IMR-90 (cell line): ENCODE results near the gene TRDN. TPM values are rescaled to one million over a fixed set of nuclear protein-coding genes. Genes with fewer than 3 reads are reported as not detected.

Experiments used
- ATAC-seq: fragments of 200-7000 bp; cut with Tn5 transposase; 2 replicates; pipeline ENCODE4 v1.9.1; 2020; ENCODE audit warnings: low read depth, mild to moderate bottlenecking, moderate library complexity
- BruUV-seq: library from RNA; stranded (reverse); fragments of 400-500 nt; replicated peaks from 2 replicates; lab custom pipeline; 2021; lab: Mats Ljungman, UMichigan
- CTCF ChIA-PET: fragments of 300-600 bp; formaldehyde crosslinking; extraction: SDS; loops from one replicate; lab custom pipeline; 2021; ENCODE audit warnings: antibody characterized with exemption; lab: Yijun Ruan, JAX
- POLR2A ChIA-PET: fragments of 300-600 bp; sonication (Branson Sonifier 250); formaldehyde crosslinking; loops from one replicate; lab custom pipeline; 2022; ENCODE audit warnings: antibody characterized with exemption; ENCODE audit not compliant: unreplicated experiment; lab: Charles Lee
- DNase-seq: peaks from one replicate; pipeline ENCODE4 v3.0.0; 2013
- H2AFZ ChIP-seq: replicated peaks from 2 replicates; pipeline ENCODE3; 2013; ENCODE audit warnings: low read length, mild to moderate bottlenecking; ENCODE audit not compliant: poor library complexity
- H2AK5ac ChIP-seq: 2 replicates; pipeline ENCODE4 v1.6.1; 2013; ENCODE audit warnings: low read depth, low read length, inconsistent platforms
- H2AK9ac ChIP-seq: replicated peaks from 2 replicates; pipeline ENCODE3; 2013; ENCODE audit warnings: mild to moderate bottlenecking, low read depth, low read length, moderate library complexity; ENCODE audit not compliant: poor library complexity
- H2BK120ac ChIP-seq: 2 replicates; pipeline ENCODE4 v1.6.1; 2013; ENCODE audit warnings: low read depth, low read length, inconsistent platforms
- H2BK15ac ChIP-seq: 3 replicates; pipeline ENCODE4 v1.6.1; 2013; ENCODE audit warnings: low read depth, low read length, inconsistent platforms
- H2BK20ac ChIP-seq: 2 replicates; pipeline ENCODE4 v1.6.1; 2013; ENCODE audit warnings: low read depth, mild to moderate bottlenecking, inconsistent platforms, low read length, moderate library complexity
- H2BK5ac ChIP-seq: 2 replicates; pipeline ENCODE4 v1.6.1; 2013; ENCODE audit warnings: mild to moderate bottlenecking, low read depth, low read length, inconsistent platforms; ENCODE audit not compliant: poor library complexity, severe bottlenecking
- H3K14ac ChIP-seq: replicated peaks from 2 replicates; pipeline ENCODE4 v1.6.1; 2013; ENCODE audit warnings: low read depth, low read length, inconsistent platforms
- H3K18ac ChIP-seq: 2 replicates; pipeline ENCODE4 v1.6.1; 2013; ENCODE audit warnings: low read depth, low read length, control low read depth
- H3K23ac ChIP-seq: 2 replicates; pipeline ENCODE4 v1.6.1; 2013; ENCODE audit warnings: low read depth, low read length, inconsistent platforms
- H3K27ac ChIP-seq: 2 replicates; pipeline ENCODE4 v1.5.1; 2013; ENCODE audit warnings: mild to moderate bottlenecking, control low read depth, low read length; ENCODE audit not compliant: insufficient read depth
- H3K27me3 ChIP-seq: 2 replicates; pipeline ENCODE4 v1.6.1; 2013; ENCODE audit warnings: low read length; ENCODE audit not compliant: control insufficient read depth, insufficient read depth
- H3K36me3 ChIP-seq: 2 replicates; pipeline ENCODE4 v1.6.1; 2013; ENCODE audit warnings: low read length, mixed read lengths; ENCODE audit not compliant: control insufficient read depth, insufficient read depth
- H3K4ac ChIP-seq: 2 replicates; pipeline ENCODE4 v1.6.1; 2013; ENCODE audit warnings: low read depth, low read length, inconsistent platforms
- H3K4me1 ChIP-seq: 2 replicates; pipeline ENCODE4 v1.6.1; 2013; ENCODE audit warnings: low read length, mixed read lengths; ENCODE audit not compliant: control insufficient read depth, insufficient read depth
- H3K4me2 ChIP-seq: 2 replicates; pipeline ENCODE4 v1.6.1; 2013; ENCODE audit warnings: low read depth, mild to moderate bottlenecking, control low read depth, low read length, moderate library complexity
- H3K4me3 ChIP-seq: 2 replicates; pipeline ENCODE4 v1.5.1; 2013; ENCODE audit warnings: low read depth, mild to moderate bottlenecking, control low read depth, low read length, moderate library complexity; ENCODE audit not compliant: insufficient read depth
- H3K56ac ChIP-seq: 2 replicates; pipeline ENCODE4 v1.6.1; 2013; ENCODE audit warnings: low read length, inconsistent platforms; ENCODE audit not compliant: insufficient read depth; ENCODE audit errors: extremely low read depth
- H3K79me1 ChIP-seq, 2 experiments: 2 replicates each; pipeline ENCODE4 v1.6.1; 2013; ENCODE audit warnings: low read length in 2 of 2, inconsistent platforms in 1 of 2, low read depth in 1 of 2
- H3K9ac ChIP-seq: 2 replicates; pipeline ENCODE4 v1.6.1; 2013; ENCODE audit warnings: low read depth, low read length, control low read depth
- H3K9me1 ChIP-seq: 2 replicates; pipeline ENCODE4 v1.6.1; 2013; ENCODE audit warnings: low read length, inconsistent platforms; ENCODE audit not compliant: insufficient read depth
- H3K9me3 ChIP-seq: 2 replicates; pipeline ENCODE4 v1.6.1; 2013; ENCODE audit warnings: low read length; ENCODE audit not compliant: control insufficient read depth, insufficient read depth
- H4K20me1 ChIP-seq: 2 replicates; pipeline ENCODE4 v1.6.1; 2013; ENCODE audit warnings: low read length, inconsistent platforms; ENCODE audit not compliant: insufficient read depth
- H4K5ac ChIP-seq: 2 replicates; pipeline ENCODE4 v1.6.1; 2013; ENCODE audit warnings: mild to moderate bottlenecking, low read depth, low read length, control low read depth
- H4K8ac ChIP-seq, 2 experiments: 2 replicates each; pipeline ENCODE4 v1.6.1; 2013; ENCODE audit warnings: low read depth in 2 of 2, low read length in 2 of 2, control low read depth in 1 of 2, inconsistent platforms in 1 of 2
- H4K91ac ChIP-seq: 2 replicates; pipeline ENCODE4 v1.6.1; 2013; ENCODE audit warnings: low read depth, low read length, inconsistent platforms; ENCODE audit not compliant: insufficient read depth
- BHLHE40 ChIP-seq: fragments of 150-350 bp; IDR thresholded peaks from 2 replicates; pipeline ENCODE4 v1.6.1; 2016; ENCODE audit warnings: mild to moderate bottlenecking, low read depth, low read length
- CEBPB ChIP-seq: IDR thresholded peaks from 2 replicates; pipeline ENCODE4 v1.6.1; 2012; ENCODE audit warnings: low read depth, low read length, improper control_type of control experiment
- CHD1 ChIP-seq: IDR thresholded peaks from 2 replicates; pipeline ENCODE4 v1.6.1; 2012; ENCODE audit warnings: low read depth, low read length, improper control_type of control experiment
- FOS ChIP-seq: fragments of 150-350 bp; IDR thresholded peaks from 2 replicates; pipeline ENCODE4 v1.6.1; 2016; ENCODE audit warnings: low read depth, low read length
- MAFK ChIP-seq: IDR thresholded peaks from 2 replicates; pipeline ENCODE4 v1.6.1; 2012; ENCODE audit warnings: low read depth, low read length, improper control_type of control experiment
- MXI1 ChIP-seq: IDR thresholded peaks from 2 replicates; pipeline ENCODE4 v1.6.1; 2012; ENCODE audit warnings: low read depth, mild to moderate bottlenecking, low read length, moderate library complexity, borderline replicate concordance
- NFE2L2 ChIP-seq: fragments of 150-350 bp; IDR thresholded peaks from 2 replicates; pipeline ENCODE4 v1.6.1; 2016; ENCODE audit warnings: low read depth, mild to moderate bottlenecking, low read length
- POLR2A ChIP-seq: IDR thresholded peaks from 2 replicates; pipeline ENCODE4 v1.6.1; 2012; ENCODE audit warnings: mild to moderate bottlenecking, low read depth, low read length
- RAD21 ChIP-seq: IDR thresholded peaks from 2 replicates; pipeline ENCODE4 v1.6.1; 2012; ENCODE audit warnings: low read length, improper control_type of control experiment
- RCOR1 ChIP-seq: IDR thresholded peaks from 2 replicates; pipeline ENCODE4 v1.6.1; 2012; ENCODE audit warnings: mild to moderate bottlenecking, low read length, improper control_type of control experiment; ENCODE audit not compliant: insufficient replicate concordance
- RFX5 ChIP-seq: IDR thresholded peaks from 2 replicates; pipeline ENCODE4 v1.8.0; 2012; ENCODE audit warnings: low read depth, mild to moderate bottlenecking, low read length, moderate library complexity
- SMC3 ChIP-seq: fragments of 150-350 bp; IDR thresholded peaks from 2 replicates; pipeline ENCODE4 v1.6.1; 2016; ENCODE audit warnings: low read depth, mild to moderate bottlenecking, antibody characterized with exemption, low read length, moderate library complexity
- WGBS, 2 experiments: methylation state at CpG; one replicate each; pipeline versions ENCODE4 v1.1.5 to v1.1.7; 2013; ENCODE audit warnings: missing lambda C conversion rate in 2 of 2; ENCODE audit not compliant: insufficient read length in 1 of 2; ENCODE audit errors: extremely low coverage in 2 of 2; 5-methylcytosine and 5-hydroxymethylcytosine counted together
- dilution Hi-C: fragments of 300-500 bp; cut with HindIII; formaldehyde crosslinking; loops from one replicate; pipeline ENCODE4 v1.14.3; 2018; ENCODE audit warnings: low sequenced_read_pairs; ENCODE audit not compliant: unreplicated experiment
- in situ Hi-C: fragments of 300-500 bp; cut with MboI; formaldehyde crosslinking; loops from 3 replicates; pipeline ENCODE4 v1.14.3; 2019; ENCODE audit warnings: low sequenced_read_pairs, inconsistent platforms, mixed read lengths
- intact Hi-C: fragments of 100-400 bp; cut with micrococcal nuclease; formaldehyde crosslinking; loops from 2 replicates; pipeline ENCODE4 v1.10.0; 2022
- polyA plus RNA-seq, 3 experiments: library from polyadenylated mRNA; depleted of rRNA; stranded (reverse); fragments of >200 nt; gene quantifications; 2 replicates each; pipeline ENCODE4 v1.2.3, GENCODE V29; 2012; ENCODE audit warnings: low replicate concordance in 1 of 3
- total RNA-seq: library from RNA; depleted of rRNA; stranded (reverse); fragments of >200 nt; gene quantifications from 2 replicates; pipeline ENCODE4 v1.2.3, GENCODE V29; 2012
- TF ChIP-seq, protein P1 (sequence below): fragments of 150-350 bp; IDR thresholded peaks from 2 replicates; pipeline ENCODE4 v1.6.1; 2016; ENCODE audit warnings: low read depth, mild to moderate bottlenecking, low read length, moderate library complexity, borderline replicate concordance
- TF ChIP-seq, protein P2 (sequence below): fragments of 150-350 bp; IDR thresholded peaks from 2 replicates; pipeline ENCODE4 v1.6.1; 2017; ENCODE audit warnings: mild to moderate bottlenecking, antibody characterized with exemption, low read length, low read depth

TRDN gene
- total and polyA plus RNA-seq, 2 of the 4 experiments (the other 2 are of a cell fraction): not detected

DNA sequence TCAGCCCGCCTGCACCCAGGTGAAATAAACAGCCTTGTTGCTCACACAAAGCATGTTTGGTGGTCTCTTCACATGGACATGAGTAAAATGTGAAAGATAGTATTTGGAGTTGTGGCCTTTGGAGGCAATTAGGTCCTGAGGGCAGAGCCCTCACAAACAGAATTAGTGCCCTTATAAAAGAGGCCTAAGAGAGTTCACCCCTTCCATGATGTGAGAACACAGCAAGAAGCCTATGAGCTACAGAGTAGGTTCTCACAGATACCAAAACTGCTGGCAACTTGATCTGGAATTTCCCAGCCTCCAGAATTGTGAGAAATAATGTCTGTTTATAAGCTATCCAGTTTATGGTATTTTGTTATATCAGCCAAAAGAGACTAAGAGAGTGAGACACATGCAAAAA, 74.5 kb downstream of the TRDN start:
- no peak overlapping the region for H4K5ac ChIP-seq
- H3K36me3 ChIP-seq: no peaks in the 10 kb centered on the region
- H2BK5ac ChIP-seq: no peak overlapping the region
- H2BK15ac ChIP-seq: no peak overlapping the region
- no peaks in the 10 kb centered on the region for H3K27me3 ChIP-seq
- no peak overlapping the region for H3K9ac ChIP-seq
- POLR2A ChIA-PET: no interaction called here
- no peaks in the 10 kb centered on the region for H4K20me1 ChIP-seq
- H3K56ac ChIP-seq: no peak overlapping the region
- no peak overlapping the region for H2AFZ ChIP-seq
- dilution Hi-C loops: no loop called here
- H3K79me1 ChIP-seq: no peaks in the 10 kb centered on the region
- H3K4me2 ChIP-seq: no peak overlapping the region
- no peak overlapping the region for H2BK20ac ChIP-seq
- BruUV-seq: no TSS peak
- no peak overlapping the region for H2BK120ac ChIP-seq
- no peak overlapping the region for H3K23ac ChIP-seq
- ATAC-seq: no peak
- no peak overlapping the region for H2AK9ac ChIP-seq
- DNase-seq: no peak
- H3K14ac ChIP-seq: no peak overlapping the region
- no peaks in the 10 kb centered on the region for H3K9me1 ChIP-seq
- peaks cover 2% of the 10 kb centered on the region; the same call in 1 of the 2 replicates for H3K9me3 ChIP-seq
- in situ Hi-C loops: no loop called here
- H3K4me3 ChIP-seq: no peak overlapping the region
- H2AK5ac ChIP-seq: no peak overlapping the region
- intact Hi-C loops: no loop called here
- no peak overlapping the region for H4K8ac ChIP-seq
- H4K91ac ChIP-seq: no peak overlapping the region
- CTCF ChIA-PET: no interaction called here
- H3K4ac ChIP-seq: no peak overlapping the region
- WGBS, 2 experiments: no CpG with 5 or more reads among the region's 1 CpG
- TF ChIP-seq CHD1 (no peak), RCOR1 (no peak), MXI1 (no peak), FOS (no peak), POLR2A (no peak), MAFK (no peak), SMC3 (no peak), NFE2L2 (no peak), CEBPB (no peak), RFX5 (no peak), RAD21 (no peak), BHLHE40 (no peak)
- TF ChIP-seq, protein P1, sequence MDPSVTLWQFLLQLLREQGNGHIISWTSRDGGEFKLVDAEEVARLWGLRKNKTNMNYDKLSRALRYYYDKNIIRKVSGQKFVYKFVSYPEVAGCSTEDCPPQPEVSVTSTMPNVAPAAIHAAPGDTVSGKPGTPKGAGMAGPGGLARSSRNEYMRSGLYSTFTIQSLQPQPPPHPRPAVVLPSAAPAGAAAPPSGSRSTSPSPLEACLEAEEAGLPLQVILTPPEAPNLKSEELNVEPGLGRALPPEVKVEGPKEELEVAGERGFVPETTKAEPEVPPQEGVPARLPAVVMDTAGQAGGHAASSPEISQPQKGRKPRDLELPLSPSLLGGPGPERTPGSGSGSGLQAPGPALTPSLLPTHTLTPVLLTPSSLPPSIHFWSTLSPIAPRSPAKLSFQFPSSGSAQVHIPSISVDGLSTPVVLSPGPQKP: no peak
- TF ChIP-seq, protein P2, sequence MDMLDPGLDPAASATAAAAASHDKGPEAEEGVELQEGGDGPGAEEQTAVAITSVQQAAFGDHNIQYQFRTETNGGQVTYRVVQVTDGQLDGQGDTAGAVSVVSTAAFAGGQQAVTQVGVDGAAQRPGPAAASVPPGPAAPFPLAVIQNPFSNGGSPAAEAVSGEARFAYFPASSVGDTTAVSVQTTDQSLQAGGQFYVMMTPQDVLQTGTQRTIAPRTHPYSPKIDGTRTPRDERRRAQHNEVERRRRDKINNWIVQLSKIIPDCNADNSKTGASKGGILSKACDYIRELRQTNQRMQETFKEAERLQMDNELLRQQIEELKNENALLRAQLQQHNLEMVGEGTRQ: no peak
- H3K18ac ChIP-seq: no peak overlapping the region
- no peak overlapping the region for H3K27ac ChIP-seq
- H3K4me1 ChIP-seq: no peaks in the 10 kb centered on the region
